ENCODE measurements around the gene LIN37. TPM values are rescaled to one million over a fixed set of nuclear protein-coding genes. Genes with fewer than 3 reads are reported as not detected.

LIN37 gene
- total and polyA plus RNA-seq, 9 of the 15 experiments (the other 6 are each of a cell fraction or from before 2014, with no cell fraction given): 1.2 to 12.5 (median 8.6) TPM

GRCh38 chr19:35757231-35757748, 8.9 kb downstream of the LIN37 start:
- Histone ChIP-seq H3K4me2 (ENCODE audit: insufficient read depth, low read length) (peak overlapping the region; percentile 67), H3K36me3 (ENCODE audit: control insufficient read depth, insufficient read depth, low read length) (peaks cover 39% of the 10 kb centered on the region; the same call in 2 of the 3 replicates), H3K4me1 (replicated peaks in 1 of 2; ENCODE audit: control insufficient read depth in 2 of 2, insufficient read depth in 2 of 2, low read length in 2 of 2) (peaks cover 13 to 37% of the 10 kb centered on the region in 2 experiments), H2AFZ (ENCODE audit: low read depth, low read length) (peak overlapping the region; percentile 56), H3K9me1 (ENCODE audit: control insufficient read depth, insufficient read depth, low read length) (no peaks in the 10 kb centered on the region), H3K79me2 (ENCODE audit: control insufficient read depth, insufficient read depth, low read length) (peaks cover 17% of the 10 kb centered on the region), H3K27ac (ENCODE audit: extremely low read depth, low read depth, low read length) (peak overlapping the region; percentile 83), H3K4me3 (peak overlapping the region; percentile 80), H3K9ac (ENCODE audit: insufficient read depth in 1 of 2, low read depth in 2 of 2, low read length in 2 of 2) (peak overlapping the region; percentile 73 to 93), H3K9me3 (replicated peaks; ENCODE audit: control insufficient read depth, insufficient read depth, low read depth, low read length) (no peaks in the 10 kb centered on the region; the same call in 1 of the 2 replicates), H3K27me3 (ENCODE audit: control insufficient read depth in 2 of 2, insufficient read depth in 2 of 2, low read length in 2 of 2) (no peaks in the 10 kb centered on the region), H4K20me1 (replicated peaks; ENCODE audit: control insufficient read depth, insufficient read depth, low read length) (no peaks in the 10 kb centered on the region; the same call in 1 of the 2 replicates)
- TSS peak; percentile 97 for BruUV-seq (replicated peaks)
- DNase-seq (ENCODE audit: extremely low read depth in 1 of 4, low spot score in 3 of 4) (peak; percentile 46 to 75 (median 52)), ATAC-seq (peak; percentile 66), FAIRE-seq (no peak)
- intact Hi-C loops (cut with micrococcal nuclease) (no loop called here), in situ Hi-C loops (cut with MboI) (no loop called here)
- WGBS (ENCODE audit: insufficient coverage, low coverage, missing lambda C conversion rate): 6% methylated on average over 15 of the region's 19 CpGs
- ChIA-PET POLR2A (interaction anchor here (0.6 to 2.2 kb wide), 4 partner anchors 10 to 17 kb away, joined by 3 to 12 read pairs (median 3); partner anchors contain the start of genes LIN37, PSENEN and U2AF1L4), CTCF (ENCODE audit: low intra/inter-chr PET ratio) (no interaction called here)
- TF ChIP-seq AFF4 (CRISPR knock-in tag; IDR thresholded peaks at IDR 0.05) (no peak; the same call in 1 of the 2 replicates), SRSF7 (optimal IDR thresholded peaks at IDR 0.05; ENCODE audit: low read depth, low read length) (no peak), ZNF586 (CRISPR knock-in tag; conservative IDR thresholded peaks at IDR 0.05) (no peak), POLR2G (IDR thresholded peaks at IDR 0.05; ENCODE audit: low read depth, low read length) (peak; percentile 69), FOXP1 (CRISPR knock-in tag; IDR thresholded peaks at IDR 0.05) (no peak), LCOR (CRISPR knock-in tag; IDR thresholded peaks at IDR 0.05) (no peak), BCL6 (CRISPR knock-in tag; IDR thresholded peaks at IDR 0.05) (no peak), MYNN (IDR thresholded peaks at IDR 0.05) (no peak), MYNN (CRISPR knock-in tag; IDR thresholded peaks at IDR 0.05) (no peak), MLLT1 (IDR thresholded peaks at IDR 0.05) (no peak), PCBP1 (IDR thresholded peaks at IDR 0.05; ENCODE audit: low read depth, low read length, poor library complexity, severe bottlenecking) (no peak), ETV5 (CRISPR knock-in tag; IDR thresholded peaks at IDR 0.05; ENCODE audit: low read depth) (no peak), TARDBP (IDR thresholded peaks at IDR 0.05) (no peak), PHB (CRISPR knock-in tag; IDR thresholded peaks at IDR 0.05) (no peak), TAF15 (IDR thresholded peaks at IDR 0.05; ENCODE audit: low read depth, low read length) (no peak), ERF (CRISPR knock-in tag; IDR thresholded peaks at IDR 0.05) (peak; percentile 40; the same call in 1 of the 2 replicates), ARID1B (IDR thresholded peaks at IDR 0.05) (peak; percentile 61)

All from K562 (cell line).